ENCODE data around the gene PPP2R5E. TPM values are rescaled to one million over a fixed set of nuclear protein-coding genes. Genes with fewer than 3 reads are reported as not detected.

The PPP2R5E gene
- 18.6 and 20.0 TPM in 2 replicates for total RNA-seq

GRCh38 chr14:63543000-63543825, at the start of gene PPP2R5E:
Gene PPP2R5E (minus strand): TSS chr14:63543377. CDS start chr14:63539685, 3,692 bp downstream.

Other genes with a start within 250 kb of the PPP2R5E start
- gene GPHB5, start 224.4 kb downstream of the PPP2R5E start, total RNA-seq, result not detected in 2 replicates
- 9.1 and 12.6 TPM in 2 replicates for gene WDR89, start 98.5 kb upstream of the PPP2R5E start, total RNA-seq
- gene SGPP1, start 184.7 kb upstream of the PPP2R5E start, total RNA-seq, result 27.9 and 33.0 TPM in 2 replicates

All from hair follicular keratinocyte (primary cell).